Activated naive CD4-positive, alpha-beta T cell treated with anti-CD3 and anti-CD28 coated beads, Interleukin-2, amount 50 U/mL, for 72 hours (primary cell): ENCODE data around the gene TPK1. TPM values are rescaled to one million over a fixed set of nuclear protein-coding genes. Genes with fewer than 3 reads are reported as not detected.

Experiments used
- ATAC-seq, 2 donors: fragments of 150-1000 bp; cut with Tn5 transposase; 2 replicates each; pipeline ENCODE4 v1.10.0; 2021; ENCODE audit warnings: mild to moderate bottlenecking in 2 of 2, moderate library complexity in 2 of 2
- DNase-seq, 2 donors: peaks; one replicate each; pipeline ENCODE4 v3.0.0; 2021 to 2022; ENCODE audit warnings: low spot score in 2 of 2
- H3K27ac Mint-ChIP-seq, 2 donors: one replicate each; pipeline ENCODE4 v1.8.0; 2022; ENCODE audit warnings: mild to moderate bottlenecking in 2 of 2, mixed read lengths in 2 of 2
- H3K36me3 Mint-ChIP-seq, 2 donors: one replicate each; pipeline ENCODE4 v1.8.0; 2022; ENCODE audit warnings: mixed read lengths in 2 of 2
- H3K9me3 Mint-ChIP-seq, 2 donors: one replicate each; pipeline ENCODE4 v1.8.0; 2022; ENCODE audit warnings: mixed read lengths in 2 of 2
- total RNA-seq, 2 donors: library from RNA; stranded (reverse); gene quantifications; one replicate each; pipeline ENCODE4 v1.2.3, GENCODE V29; 2022

The TPK1 gene
- total RNA-seq, 2 donors from 2014 or later, result 20.8 to 23.1 TPM

- no peak for DNase-seq
- Mint-ChIP-seq H3K27ac (no peak overlapping the region), H3K36me3 (peaks cover 0 to 5% of the 10 kb centered on the region in 2 donors)
These were observed 270.3 kb downstream of the TPK1 start for GRCh38 chr7:144565586-144565985.

DNA sequence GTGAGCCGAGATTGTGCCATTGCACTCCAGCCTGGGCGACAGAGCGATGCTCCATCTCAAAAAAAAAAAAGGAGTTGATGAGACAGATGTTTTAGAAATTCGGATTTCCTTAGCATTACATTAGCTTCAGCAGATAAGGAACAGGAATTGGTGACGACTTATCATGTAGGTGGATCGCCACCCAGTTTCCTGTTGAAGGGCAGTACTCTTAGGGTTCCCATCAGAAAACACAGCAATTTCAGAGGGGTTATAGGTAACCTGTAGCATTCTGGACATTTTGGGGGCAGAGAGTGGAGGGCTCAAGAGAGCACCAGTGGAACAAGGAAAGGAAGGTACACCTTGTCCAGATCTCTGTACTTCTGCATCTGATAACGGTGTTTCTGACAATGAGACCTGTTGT is 286.0 kb downstream of the TPK1 start:
- no peak for ATAC-seq

More at GRCh38 chr7:144565586-144565985, 270.3 kb downstream of the TPK1 start:
- no peak for ATAC-seq
- peaks cover 0 to 7% of the 10 kb centered on the region in 2 donors for H3K9me3 Mint-ChIP-seq

GRCh38 chr7:144548556-144548955 is 287.3 kb downstream of the TPK1 start:
- ATAC-seq, result no peak
- H3K27ac Mint-ChIP-seq, result no peak overlapping the region
- no peak for DNase-seq
- H3K36me3 Mint-ChIP-seq, result peaks cover 0 to 6% of the 10 kb centered on the region in 2 donors
- H3K9me3 Mint-ChIP-seq, result no peaks in the 10 kb centered on the region

More for the DNA sequence above, 286.0 kb downstream of the TPK1 start:
- no peak for DNase-seq
- Mint-ChIP-seq H3K9me3 (no peaks in the 10 kb centered on the region), H3K36me3 (peaks cover 0 to 4% of the 10 kb centered on the region in 2 donors), H3K27ac (no peak overlapping the region)

- H3K9me3 Mint-ChIP-seq, result no peaks in the 10 kb centered on the region
- no peak overlapping the region for H3K27ac Mint-ChIP-seq
- ATAC-seq, result no peak
- peaks cover 0 to 6% of the 10 kb centered on the region in 2 donors for H3K36me3 Mint-ChIP-seq
- DNase-seq, result no peak
These were observed 288.0 kb downstream of the TPK1 start for GRCh38 chr7:144547888-144548287.

- DNase-seq (no peak), ATAC-seq (no peak)
- peaks cover 0 to 6% of the 10 kb centered on the region in 2 donors for H3K36me3 Mint-ChIP-seq
- no peak overlapping the region for H3K27ac Mint-ChIP-seq
- H3K9me3 Mint-ChIP-seq, result no peaks in the 10 kb centered on the region
These were observed 289.1 kb downstream of the TPK1 start for GRCh38 chr7:144546782-144547181.

- Mint-ChIP-seq H3K27ac (no peak overlapping the region), H3K36me3 (peaks cover 0 to 12% of the 10 kb centered on the region in 2 donors), H3K9me3 (no peaks in the 10 kb centered on the region)
- no peak for DNase-seq
- ATAC-seq, result no peak
These were observed 290.5 kb downstream of the TPK1 start for GRCh38 chr7:144545330-144545729.

GRCh38 chr7:144534655-144535395 is 301.0 kb downstream of the TPK1 start:
- ATAC-seq (no peak), DNase-seq (no peak)
- no peaks in the 10 kb centered on the region for H3K9me3 Mint-ChIP-seq
- H3K36me3 Mint-ChIP-seq, result peaks cover 0 to 8% of the 10 kb centered on the region in 2 donors
- no peak overlapping the region for H3K27ac Mint-ChIP-seq

GRCh38 chr7:144534196-144534595 is 301.7 kb downstream of the TPK1 start:
- DNase-seq (no peak), ATAC-seq (no peak)
- Mint-ChIP-seq H3K27ac (no peak overlapping the region), H3K9me3 (no peaks in the 10 kb centered on the region), H3K36me3 (peaks cover 0 to 8% of the 10 kb centered on the region in 2 donors)

DNA sequence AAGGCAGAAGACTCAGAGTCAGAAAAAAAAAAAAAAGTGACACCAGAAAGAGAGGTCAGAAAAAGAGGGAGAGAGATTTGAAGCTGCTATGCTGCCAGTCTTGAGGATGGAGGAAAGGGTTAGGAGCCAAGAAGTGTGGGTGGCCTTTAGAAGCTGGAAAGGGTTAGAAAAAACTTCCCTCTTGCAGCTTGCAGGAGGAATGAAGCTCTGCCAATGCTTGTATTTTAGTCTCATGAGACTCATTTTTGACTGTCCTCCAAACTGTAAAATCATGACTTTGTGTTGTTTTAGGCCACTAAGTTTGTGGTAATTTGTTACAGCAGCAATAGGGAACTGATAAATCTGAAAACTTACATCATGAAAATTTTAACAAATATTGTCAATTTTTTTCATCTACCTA is 304.7 kb downstream of the TPK1 start:
- H3K27ac Mint-ChIP-seq, result no peak overlapping the region

DNA sequence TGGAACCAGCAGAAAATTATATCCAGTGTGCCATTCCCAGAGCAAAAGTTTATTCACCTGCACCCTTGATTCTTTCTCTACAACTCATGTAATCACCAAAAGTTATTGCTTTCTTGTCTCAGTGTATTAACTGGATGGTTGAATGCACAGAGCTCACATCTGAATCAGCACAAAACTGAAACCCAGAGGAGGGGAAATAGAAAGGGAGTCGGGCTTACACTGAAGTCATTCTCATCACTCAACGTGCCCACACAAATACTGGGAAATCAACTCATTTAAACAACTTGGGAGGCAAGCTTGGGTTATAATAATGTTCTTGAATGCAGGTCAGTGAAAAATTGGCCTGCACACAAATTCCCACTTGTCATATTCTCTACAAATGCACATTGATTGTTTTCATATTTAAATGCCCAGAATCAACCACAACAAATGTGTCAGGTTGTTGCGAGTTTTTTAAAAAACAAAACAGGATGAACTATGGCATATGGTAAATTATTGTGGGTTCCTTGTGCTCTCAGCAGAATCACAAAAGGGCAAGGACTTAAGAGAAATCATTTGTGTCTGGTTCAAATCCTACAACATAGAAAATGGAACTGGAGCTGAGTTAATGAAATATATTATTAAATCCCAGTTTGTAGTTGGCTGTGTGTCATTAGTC is 306.5 kb downstream of the TPK1 start:
- no peaks in the 10 kb centered on the region for H3K9me3 Mint-ChIP-seq

More for the DNA sequence above, 304.7 kb downstream of the TPK1 start:
- no peaks in the 10 kb centered on the region for H3K36me3 Mint-ChIP-seq
- H3K9me3 Mint-ChIP-seq, result no peaks in the 10 kb centered on the region
- no peak for ATAC-seq
- DNase-seq, result no peak

GRCh38 chr7:144528536-144529045 is 307.3 kb downstream of the TPK1 start:
- no peak overlapping the region for H3K27ac Mint-ChIP-seq
- no peaks in the 10 kb centered on the region for H3K9me3 Mint-ChIP-seq
- DNase-seq (no peak), ATAC-seq (no peak)
- H3K36me3 Mint-ChIP-seq, result no peaks in the 10 kb centered on the region

More for the DNA sequence above, 306.5 kb downstream of the TPK1 start:
- DNase-seq (no peak), ATAC-seq (peak in 1 of 2 donors; percentile 68)
- Mint-ChIP-seq H3K36me3 (no peaks in the 10 kb centered on the region), H3K27ac (no peak overlapping the region)

GRCh38 chr7:144527051-144527471 is 308.8 kb downstream of the TPK1 start:
- no peak for DNase-seq
- ATAC-seq, result no peak
- no peaks in the 10 kb centered on the region for H3K9me3 Mint-ChIP-seq
- H3K27ac Mint-ChIP-seq, result no peak overlapping the region
- no peaks in the 10 kb centered on the region for H3K36me3 Mint-ChIP-seq

- no peak for ATAC-seq
These were observed 309.9 kb downstream of the TPK1 start for GRCh38 chr7:144525956-144526355.

DNA sequence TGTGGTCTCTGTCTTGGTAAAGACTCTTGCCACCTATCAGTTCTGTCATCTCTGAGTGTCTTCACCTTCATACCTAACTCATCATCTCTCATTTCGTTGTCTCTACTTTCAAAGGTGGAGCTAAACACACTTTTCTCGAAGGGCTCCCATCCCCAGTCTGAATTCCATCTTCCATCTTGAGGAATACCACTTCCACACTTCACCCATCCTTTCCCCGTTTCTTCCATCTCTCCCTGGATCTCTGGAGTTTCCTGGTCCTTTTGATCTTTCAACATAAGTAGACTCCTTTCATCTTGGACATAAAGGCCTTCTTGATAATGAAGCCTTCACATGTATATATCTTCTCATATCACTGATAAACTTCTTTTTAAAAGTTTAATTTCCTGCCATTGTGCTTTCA is 311.6 kb downstream of the TPK1 start:
- no peak overlapping the region for H3K27ac Mint-ChIP-seq
- DNase-seq, result no peak
- no peaks in the 10 kb centered on the region for H3K9me3 Mint-ChIP-seq
- H3K36me3 Mint-ChIP-seq, result no peaks in the 10 kb centered on the region
- no peak for ATAC-seq

More at GRCh38 chr7:144525956-144526355, 309.9 kb downstream of the TPK1 start:
- Mint-ChIP-seq H3K9me3 (no peaks in the 10 kb centered on the region), H3K27ac (no peak overlapping the region), H3K36me3 (no peaks in the 10 kb centered on the region)
- DNase-seq, result no peak

GRCh38 chr7:144523621-144524020 is 312.2 kb downstream of the TPK1 start:
- no peaks in the 10 kb centered on the region for H3K36me3 Mint-ChIP-seq
- DNase-seq, result no peak

GRCh38 chr7:144519925-144520324 is 315.9 kb downstream of the TPK1 start:
- H3K36me3 Mint-ChIP-seq, result no peaks in the 10 kb centered on the region
- ATAC-seq (no peak), DNase-seq (no peak)
- no peak overlapping the region for H3K27ac Mint-ChIP-seq
- no peaks in the 10 kb centered on the region for H3K9me3 Mint-ChIP-seq

More at GRCh38 chr7:144523621-144524020, 312.2 kb downstream of the TPK1 start:
- Mint-ChIP-seq H3K27ac (no peak overlapping the region), H3K9me3 (no peaks in the 10 kb centered on the region)
- ATAC-seq, result no peak

DNA sequence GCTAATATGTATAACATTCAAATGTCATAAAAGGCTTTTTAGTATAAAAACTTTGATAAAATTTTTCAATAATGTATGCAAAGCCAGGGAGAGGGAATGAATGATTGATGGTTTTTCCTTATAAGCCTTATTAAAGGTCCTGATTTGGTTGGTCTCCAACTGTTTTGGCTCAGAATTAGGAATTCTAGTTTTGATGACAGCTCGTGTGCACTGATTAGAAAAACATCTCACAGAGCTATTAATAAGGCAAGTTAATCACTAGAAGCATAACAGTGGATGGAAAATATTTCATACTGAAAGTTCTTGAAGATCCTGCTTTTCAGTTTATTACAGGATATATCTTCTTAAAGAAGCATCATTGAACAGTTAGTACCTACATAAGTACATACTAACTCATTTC is 317.5 kb downstream of the TPK1 start:
- H3K27ac Mint-ChIP-seq, result no peak overlapping the region
- no peaks in the 10 kb centered on the region for H3K36me3 Mint-ChIP-seq
- no peak for DNase-seq
- H3K9me3 Mint-ChIP-seq, result no peaks in the 10 kb centered on the region
- no peak for ATAC-seq
